IMR-90 (cell line): ENCODE results near the gene MAB21L3. TPM values are rescaled to one million over a fixed set of nuclear protein-coding genes. Genes with fewer than 3 reads are reported as not detected.

Source experiments
- ATAC-seq: fragments of 200-7000 bp; cut with Tn5 transposase; 2 replicates; pipeline ENCODE4 v1.9.1; 2020; ENCODE audit warnings: low read depth, mild to moderate bottlenecking, moderate library complexity
- BruUV-seq: library from RNA; stranded (reverse); fragments of 400-500 nt; replicated peaks from 2 replicates; lab custom pipeline; 2021; lab: Mats Ljungman, UMichigan
- CTCF ChIA-PET: fragments of 300-600 bp; formaldehyde crosslinking; extraction: SDS; loops from one replicate; lab custom pipeline; 2021; ENCODE audit warnings: antibody characterized with exemption; lab: Yijun Ruan, JAX
- POLR2A ChIA-PET: fragments of 300-600 bp; sonication (Branson Sonifier 250); formaldehyde crosslinking; loops from one replicate; lab custom pipeline; 2022; ENCODE audit warnings: antibody characterized with exemption; ENCODE audit not compliant: unreplicated experiment; lab: Charles Lee
- DNase-seq: peaks from one replicate; pipeline ENCODE4 v3.0.0; 2013
- H2AFZ ChIP-seq: replicated peaks from 2 replicates; pipeline ENCODE3; 2013; ENCODE audit warnings: low read length, mild to moderate bottlenecking; ENCODE audit not compliant: poor library complexity
- H2AK5ac ChIP-seq: 2 replicates; pipeline ENCODE4 v1.6.1; 2013; ENCODE audit warnings: low read depth, low read length, inconsistent platforms
- H2AK9ac ChIP-seq: replicated peaks from 2 replicates; pipeline ENCODE3; 2013; ENCODE audit warnings: mild to moderate bottlenecking, low read depth, low read length, moderate library complexity; ENCODE audit not compliant: poor library complexity
- H2BK120ac ChIP-seq: 2 replicates; pipeline ENCODE4 v1.6.1; 2013; ENCODE audit warnings: low read depth, low read length, inconsistent platforms
- H2BK15ac ChIP-seq: 3 replicates; pipeline ENCODE4 v1.6.1; 2013; ENCODE audit warnings: low read depth, low read length, inconsistent platforms
- H2BK20ac ChIP-seq: 2 replicates; pipeline ENCODE4 v1.6.1; 2013; ENCODE audit warnings: low read depth, mild to moderate bottlenecking, inconsistent platforms, low read length, moderate library complexity
- H2BK5ac ChIP-seq: 2 replicates; pipeline ENCODE4 v1.6.1; 2013; ENCODE audit warnings: mild to moderate bottlenecking, low read depth, low read length, inconsistent platforms; ENCODE audit not compliant: poor library complexity, severe bottlenecking
- H3K14ac ChIP-seq: replicated peaks from 2 replicates; pipeline ENCODE4 v1.6.1; 2013; ENCODE audit warnings: low read depth, low read length, inconsistent platforms
- H3K18ac ChIP-seq: 2 replicates; pipeline ENCODE4 v1.6.1; 2013; ENCODE audit warnings: low read depth, low read length, control low read depth
- H3K23ac ChIP-seq: 2 replicates; pipeline ENCODE4 v1.6.1; 2013; ENCODE audit warnings: low read depth, low read length, inconsistent platforms
- H3K27ac ChIP-seq: 2 replicates; pipeline ENCODE4 v1.5.1; 2013; ENCODE audit warnings: mild to moderate bottlenecking, control low read depth, low read length; ENCODE audit not compliant: insufficient read depth
- H3K27me3 ChIP-seq: 2 replicates; pipeline ENCODE4 v1.6.1; 2013; ENCODE audit warnings: low read length; ENCODE audit not compliant: control insufficient read depth, insufficient read depth
- H3K36me3 ChIP-seq: 2 replicates; pipeline ENCODE4 v1.6.1; 2013; ENCODE audit warnings: low read length, mixed read lengths; ENCODE audit not compliant: control insufficient read depth, insufficient read depth
- H3K4ac ChIP-seq: 2 replicates; pipeline ENCODE4 v1.6.1; 2013; ENCODE audit warnings: low read depth, low read length, inconsistent platforms
- H3K4me1 ChIP-seq: 2 replicates; pipeline ENCODE4 v1.6.1; 2013; ENCODE audit warnings: low read length, mixed read lengths; ENCODE audit not compliant: control insufficient read depth, insufficient read depth
- H3K4me2 ChIP-seq: 2 replicates; pipeline ENCODE4 v1.6.1; 2013; ENCODE audit warnings: low read depth, mild to moderate bottlenecking, control low read depth, low read length, moderate library complexity
- H3K4me3 ChIP-seq: 2 replicates; pipeline ENCODE4 v1.5.1; 2013; ENCODE audit warnings: low read depth, mild to moderate bottlenecking, control low read depth, low read length, moderate library complexity; ENCODE audit not compliant: insufficient read depth
- H3K56ac ChIP-seq: 2 replicates; pipeline ENCODE4 v1.6.1; 2013; ENCODE audit warnings: low read length, inconsistent platforms; ENCODE audit not compliant: insufficient read depth; ENCODE audit errors: extremely low read depth
- H3K79me1 ChIP-seq, 2 experiments: 2 replicates each; pipeline ENCODE4 v1.6.1; 2013; ENCODE audit warnings: low read length in 2 of 2, inconsistent platforms in 1 of 2, low read depth in 1 of 2
- H3K9ac ChIP-seq: 2 replicates; pipeline ENCODE4 v1.6.1; 2013; ENCODE audit warnings: low read depth, low read length, control low read depth
- H3K9me1 ChIP-seq: 2 replicates; pipeline ENCODE4 v1.6.1; 2013; ENCODE audit warnings: low read length, inconsistent platforms; ENCODE audit not compliant: insufficient read depth
- H3K9me3 ChIP-seq: 2 replicates; pipeline ENCODE4 v1.6.1; 2013; ENCODE audit warnings: low read length; ENCODE audit not compliant: control insufficient read depth, insufficient read depth
- H4K20me1 ChIP-seq: 2 replicates; pipeline ENCODE4 v1.6.1; 2013; ENCODE audit warnings: low read length, inconsistent platforms; ENCODE audit not compliant: insufficient read depth
- H4K5ac ChIP-seq: 2 replicates; pipeline ENCODE4 v1.6.1; 2013; ENCODE audit warnings: mild to moderate bottlenecking, low read depth, low read length, control low read depth
- H4K8ac ChIP-seq, 2 experiments: 2 replicates each; pipeline ENCODE4 v1.6.1; 2013; ENCODE audit warnings: low read depth in 2 of 2, low read length in 2 of 2, control low read depth in 1 of 2, inconsistent platforms in 1 of 2
- H4K91ac ChIP-seq: 2 replicates; pipeline ENCODE4 v1.6.1; 2013; ENCODE audit warnings: low read depth, low read length, inconsistent platforms; ENCODE audit not compliant: insufficient read depth
- SMC3 ChIP-seq: fragments of 150-350 bp; IDR thresholded peaks from 2 replicates; pipeline ENCODE4 v1.6.1; 2016; ENCODE audit warnings: low read depth, mild to moderate bottlenecking, antibody characterized with exemption, low read length, moderate library complexity
- WGBS, 2 experiments: methylation state at CpG; one replicate each; pipeline versions ENCODE4 v1.1.5 to v1.1.7; 2013; ENCODE audit warnings: missing lambda C conversion rate in 2 of 2; ENCODE audit not compliant: insufficient read length in 1 of 2; ENCODE audit errors: extremely low coverage in 2 of 2; 5-methylcytosine and 5-hydroxymethylcytosine counted together
- dilution Hi-C: fragments of 300-500 bp; cut with HindIII; formaldehyde crosslinking; loops from one replicate; pipeline ENCODE4 v1.14.3; 2018; ENCODE audit warnings: low sequenced_read_pairs; ENCODE audit not compliant: unreplicated experiment
- in situ Hi-C: fragments of 300-500 bp; cut with MboI; formaldehyde crosslinking; loops from 3 replicates; pipeline ENCODE4 v1.14.3; 2019; ENCODE audit warnings: low sequenced_read_pairs, inconsistent platforms, mixed read lengths
- intact Hi-C: fragments of 100-400 bp; cut with micrococcal nuclease; formaldehyde crosslinking; loops from 2 replicates; pipeline ENCODE4 v1.10.0; 2022
- polyA plus RNA-seq, 3 experiments: library from polyadenylated mRNA; depleted of rRNA; stranded (reverse); fragments of >200 nt; gene quantifications; 2 replicates each; pipeline ENCODE4 v1.2.3, GENCODE V29; 2012; ENCODE audit warnings: low replicate concordance in 1 of 3
- total RNA-seq: library from RNA; depleted of rRNA; stranded (reverse); fragments of >200 nt; gene quantifications from 2 replicates; pipeline ENCODE4 v1.2.3, GENCODE V29; 2012
- TF ChIP-seq, protein P1 (sequence below): fragments of 150-350 bp; IDR thresholded peaks from 2 replicates; pipeline ENCODE4 v1.6.1; 2016; ENCODE audit warnings: low read depth, mild to moderate bottlenecking, low read length, moderate library complexity, borderline replicate concordance

Gene MAB21L3
- total and polyA plus RNA-seq, 2 of the 4 experiments (the other 2 are of a cell fraction), result not detected

- Histone ChIP-seq H2BK120ac (no peak overlapping the region), H3K56ac (no peak overlapping the region), H3K4me3 (no peak overlapping the region), H2AFZ (no peak overlapping the region), H3K4me2 (no peak overlapping the region), H3K4ac (no peak overlapping the region), H3K9me3 (no peaks in the 10 kb centered on the region), H2BK20ac (no peak overlapping the region), H4K91ac (no peak overlapping the region), H4K20me1 (peaks cover 3% of the 10 kb centered on the region; the same call in 1 of the 2 replicates), H3K27me3 (no peaks in the 10 kb centered on the region), H3K4me1 (peaks cover 8% of the 10 kb centered on the region; the same call in 1 of the 2 replicates), H3K23ac (no peak overlapping the region), H2BK15ac (no peak overlapping the region), H2AK5ac (no peak overlapping the region), H3K36me3 (no peaks in the 10 kb centered on the region), H3K18ac (no peak overlapping the region), H3K79me1 (no peaks in the 10 kb centered on the region), H3K14ac (no peak overlapping the region), H2BK5ac (no peak overlapping the region), H3K27ac (no peak overlapping the region), H4K8ac (no peak overlapping the region), H3K9me1 (peaks cover 10% of the 10 kb centered on the region; the same call in 1 of the 2 replicates), H2AK9ac (no peak overlapping the region), H3K9ac (no peak overlapping the region), H4K5ac (no peak overlapping the region)
- TF ChIP-seq, protein P1, sequence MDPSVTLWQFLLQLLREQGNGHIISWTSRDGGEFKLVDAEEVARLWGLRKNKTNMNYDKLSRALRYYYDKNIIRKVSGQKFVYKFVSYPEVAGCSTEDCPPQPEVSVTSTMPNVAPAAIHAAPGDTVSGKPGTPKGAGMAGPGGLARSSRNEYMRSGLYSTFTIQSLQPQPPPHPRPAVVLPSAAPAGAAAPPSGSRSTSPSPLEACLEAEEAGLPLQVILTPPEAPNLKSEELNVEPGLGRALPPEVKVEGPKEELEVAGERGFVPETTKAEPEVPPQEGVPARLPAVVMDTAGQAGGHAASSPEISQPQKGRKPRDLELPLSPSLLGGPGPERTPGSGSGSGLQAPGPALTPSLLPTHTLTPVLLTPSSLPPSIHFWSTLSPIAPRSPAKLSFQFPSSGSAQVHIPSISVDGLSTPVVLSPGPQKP, result no peak
- TF ChIP-seq SMC3, result no peak
- dilution Hi-C loops, result no loop called here
- ATAC-seq (no peak), DNase-seq (no peak)
- no TSS peak for BruUV-seq
- in situ Hi-C loops, result no loop called here
- 44% methylated on average over 2 of the region's 3 CpGs; no CpG with 5 or more reads in 1 of the 2 experiments for WGBS, 2 experiments
- CTCF ChIA-PET, result interaction anchor here (0.6 to 0.7 kb wide), 2 partner anchors 11 to 234 kb away, joined by 3 to 6 read pairs; no protein-coding TSS in a partner anchor
- POLR2A ChIA-PET, result no interaction called here
- intact Hi-C loops, result no loop called here
Observed at GRCh38 chr1:116118471-116118870, 7.3 kb downstream of the MAB21L3 start.
